ENCODE results near the gene PLEKHA7.

Gene PLEKHA7

DNA sequence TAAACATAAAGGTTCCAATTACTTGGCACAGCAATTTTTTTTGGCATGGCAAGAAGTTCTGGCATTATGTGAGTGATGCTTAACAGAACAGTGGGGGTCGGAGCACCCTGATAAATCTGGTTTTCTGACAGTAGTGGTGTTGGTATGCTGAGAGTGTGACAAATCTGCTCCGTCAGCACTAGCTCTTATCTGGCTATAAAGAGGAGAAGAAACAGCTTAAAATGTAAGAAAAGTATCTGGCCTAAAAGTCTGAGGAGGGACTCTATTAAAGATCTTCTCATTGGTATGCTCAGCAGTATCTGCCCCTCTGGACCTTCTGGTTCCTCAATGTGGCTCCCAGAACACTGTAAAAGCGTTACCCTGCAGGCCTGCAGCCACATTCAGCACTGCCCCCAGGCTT lies 137.4 kb downstream of the PLEKHA7 start:
- ATAC-seq (no peak), DNase-seq (no peak)

DNA sequence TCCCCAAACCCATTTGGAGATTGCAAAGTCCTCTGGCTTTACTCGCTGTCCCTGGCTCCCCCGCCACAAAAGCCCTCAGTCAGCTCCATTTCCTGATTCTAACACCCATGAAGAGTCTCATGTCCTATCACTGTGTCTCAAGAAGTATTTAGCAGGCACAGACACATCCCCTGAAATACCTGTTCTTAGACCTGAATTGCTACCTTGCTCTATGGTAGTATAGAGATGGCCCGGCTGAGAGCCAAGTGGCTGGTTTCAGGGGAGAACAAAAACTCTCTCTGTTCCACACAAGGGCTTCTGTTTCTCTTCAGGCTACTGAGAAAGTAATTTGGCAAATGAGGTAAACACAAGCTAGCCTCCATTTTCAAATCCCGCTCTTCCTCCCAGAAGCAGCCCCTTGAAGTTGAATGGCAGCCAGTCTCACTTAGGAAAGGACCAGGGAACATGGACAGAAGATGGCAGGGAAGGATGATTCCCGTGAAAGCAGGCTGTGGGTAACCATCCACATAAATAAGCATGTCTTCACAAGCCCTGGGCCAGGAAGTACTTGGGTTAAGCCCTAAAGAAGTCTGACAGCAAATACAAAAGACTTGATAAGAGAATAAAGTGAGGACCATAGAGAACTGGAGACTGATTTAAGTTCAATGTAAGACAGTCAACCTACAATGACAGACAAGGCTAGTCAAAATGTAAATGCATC lies 138.0 kb downstream of the PLEKHA7 start:
- ATAC-seq: no peak
- no peak for DNase-seq

DNA sequence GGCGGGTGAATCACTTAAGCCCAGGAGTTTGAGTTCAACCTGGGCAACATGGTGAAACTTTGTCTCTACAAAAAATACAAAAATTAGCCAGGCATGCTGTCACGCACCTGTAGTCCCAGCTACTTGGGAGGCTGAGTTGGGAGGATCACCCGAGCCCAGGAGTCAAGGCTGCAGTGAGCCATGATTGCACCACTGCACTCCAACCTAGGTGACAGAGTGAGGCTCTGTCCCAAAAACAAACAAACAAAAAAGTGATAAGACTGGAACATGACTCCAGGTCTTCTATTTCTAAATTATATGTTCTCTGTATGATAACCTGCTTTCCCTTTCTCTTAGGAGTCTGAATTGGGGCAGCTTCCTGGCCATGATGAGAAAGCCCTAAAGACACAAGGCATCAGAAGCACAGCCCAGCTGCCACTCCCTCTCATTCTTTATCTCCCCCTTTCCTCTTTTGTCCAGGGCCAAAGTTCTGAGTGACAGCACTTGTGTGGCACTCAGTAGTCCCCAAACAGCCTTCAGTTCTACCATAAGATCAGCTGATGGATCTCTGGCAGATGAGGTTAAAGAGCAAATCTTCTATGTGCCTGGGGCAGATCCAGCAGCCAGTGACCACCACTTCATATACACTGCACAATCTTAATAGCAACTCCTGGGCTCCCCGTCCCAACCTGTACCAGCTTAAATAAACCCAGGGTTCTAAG lies 139.8 kb downstream of the PLEKHA7 start:
- no peak for ATAC-seq
- no peak for DNase-seq

DNA sequence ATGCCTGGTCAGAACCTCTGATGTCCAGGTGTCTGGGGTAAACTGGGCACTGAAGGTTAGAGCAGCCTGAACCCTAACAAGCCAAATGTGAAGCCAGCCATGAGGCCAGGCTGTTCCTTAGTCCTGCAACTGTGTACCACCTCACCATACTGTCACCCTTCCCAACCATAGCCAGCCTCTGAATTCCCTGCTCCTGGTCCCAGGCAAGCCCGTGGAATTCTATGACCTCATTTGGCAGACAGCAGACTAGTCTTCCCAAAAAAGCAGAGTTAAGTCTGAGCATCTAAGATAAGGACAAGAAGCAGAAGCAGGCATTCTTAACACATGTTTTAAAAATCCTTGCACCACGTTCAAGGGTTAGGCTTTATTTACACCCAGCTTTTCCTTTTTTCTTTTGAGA lies 140.9 kb downstream of the PLEKHA7 start:
- DNase-seq (no peak), ATAC-seq (no peak)

DNA sequence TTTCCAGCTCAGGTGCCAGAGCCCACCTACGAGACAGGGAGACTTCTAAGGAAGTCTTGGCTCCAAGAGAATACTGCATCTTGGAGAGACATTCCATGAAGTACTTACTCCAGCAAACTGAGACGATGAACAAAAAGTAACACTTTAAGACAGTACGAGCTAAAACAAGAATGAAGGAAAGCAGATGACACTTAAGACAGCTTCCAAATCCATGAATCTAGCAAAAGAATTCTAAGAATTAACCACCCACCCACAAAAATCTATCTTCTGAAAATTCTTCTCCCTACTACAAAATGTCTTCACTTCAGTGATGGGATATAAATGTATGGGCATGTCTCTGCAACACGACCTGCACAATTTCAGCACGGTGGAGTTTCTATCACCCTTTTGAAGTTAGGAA lies 142.8 kb downstream of the PLEKHA7 start:
- no peak for ATAC-seq
- no peak for DNase-seq

DNA sequence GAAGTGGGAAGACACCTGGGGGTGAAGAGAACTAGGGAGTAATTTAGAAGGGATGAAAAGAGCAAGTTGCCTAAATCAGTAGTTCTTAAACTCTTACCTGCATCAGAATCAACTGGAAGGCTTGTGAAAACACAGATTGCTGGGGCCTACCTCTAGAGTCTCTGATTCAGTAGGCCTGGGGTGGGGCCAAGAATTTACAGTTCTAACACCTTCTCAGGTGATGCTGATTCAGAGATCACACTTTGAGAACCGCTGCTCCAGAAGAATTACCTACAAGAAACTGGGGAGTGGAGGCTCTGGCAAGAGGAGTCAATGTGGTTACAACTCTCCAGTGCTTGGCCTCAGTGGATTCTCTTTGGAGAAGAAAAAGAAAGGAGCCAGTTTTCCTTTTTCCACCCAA lies 147.1 kb downstream of the PLEKHA7 start:
- no peak for ATAC-seq

DNA sequence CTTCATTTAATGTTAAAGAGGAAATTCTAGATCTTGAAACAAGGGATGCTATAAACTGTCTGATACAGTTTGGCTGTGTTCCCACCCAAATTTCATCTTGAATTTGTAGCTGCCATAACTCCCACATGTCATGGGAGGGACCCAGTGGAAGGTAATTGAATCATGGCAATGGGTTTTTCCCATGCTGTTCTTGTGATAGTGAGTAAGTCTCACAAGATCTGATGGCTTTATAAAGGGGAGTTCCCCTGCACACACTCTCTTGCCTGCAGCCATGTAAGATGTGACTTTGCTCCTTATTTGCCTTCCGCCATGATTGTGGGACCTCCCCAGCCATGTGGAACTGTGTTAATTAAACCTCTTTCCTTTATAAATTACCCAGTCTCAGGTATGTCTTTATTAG lies 149.8 kb downstream of the PLEKHA7 start:
- ATAC-seq (peak; percentile 53), DNase-seq (peak; percentile 29)

More for the DNA sequence above, 147.1 kb downstream of the PLEKHA7 start:
- no peak for DNase-seq

DNA sequence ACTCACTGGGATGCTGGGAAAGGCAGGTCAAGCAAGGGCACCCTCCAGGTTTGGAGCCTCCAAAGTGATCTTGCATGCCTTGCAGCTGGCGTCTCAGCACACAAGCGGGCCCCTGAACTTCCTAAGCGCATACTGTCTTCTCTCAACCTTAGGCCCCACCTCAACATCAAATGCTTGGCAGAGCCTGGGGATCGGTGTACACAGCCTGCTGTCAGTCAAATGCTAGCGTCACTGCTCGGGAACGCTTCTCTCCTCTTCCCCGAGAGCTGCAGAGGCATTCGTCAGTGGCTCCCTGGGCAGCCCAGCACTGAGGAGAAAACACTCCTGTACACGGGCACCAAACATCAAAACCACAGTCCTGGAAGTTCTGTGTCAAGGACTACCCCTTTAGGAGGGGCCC lies 150.8 kb downstream of the PLEKHA7 start:
- DNase-seq: no peak
- ATAC-seq: no peak

DNA sequence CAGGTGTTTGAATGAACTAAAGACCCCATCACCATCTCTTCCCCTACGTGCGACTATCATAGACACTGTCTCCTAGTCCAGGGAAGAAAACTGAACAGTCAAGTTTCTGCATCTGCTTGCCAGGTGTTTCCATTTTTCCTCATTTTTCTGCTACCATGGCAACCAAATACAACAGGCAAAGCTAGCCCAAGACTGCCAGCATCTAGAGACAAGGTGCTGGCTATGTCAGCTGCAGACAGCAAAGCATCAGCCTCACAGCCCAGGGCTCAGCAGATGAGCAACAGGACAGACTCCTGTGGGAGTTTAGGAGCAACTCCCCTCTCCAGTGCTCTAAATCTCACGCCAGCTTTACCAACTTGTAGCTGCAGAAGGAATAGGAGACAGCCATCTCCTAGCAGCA lies 151.5 kb downstream of the PLEKHA7 start:
- no peak for ATAC-seq
- DNase-seq: no peak

DNA sequence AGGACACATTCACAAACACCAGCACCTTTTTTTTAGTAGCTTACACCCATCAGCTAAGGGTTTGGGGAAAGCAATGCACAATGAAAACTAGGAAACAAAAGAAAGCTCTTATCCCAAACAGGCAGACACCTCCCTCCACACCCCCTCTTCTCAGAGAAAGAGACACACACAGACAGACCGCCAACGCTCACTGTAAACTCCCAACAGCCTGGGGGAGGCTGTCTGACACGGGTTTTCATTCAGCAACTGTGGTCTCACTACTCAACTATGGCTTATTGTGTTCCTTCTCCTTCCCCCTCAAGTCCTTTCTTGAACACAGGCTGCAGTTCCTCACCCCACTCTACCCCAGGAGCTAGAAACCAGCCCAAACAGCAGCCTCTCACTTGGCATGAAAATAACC lies 152.4 kb downstream of the PLEKHA7 start:
- ATAC-seq (no peak), DNase-seq (no peak)

DNA sequence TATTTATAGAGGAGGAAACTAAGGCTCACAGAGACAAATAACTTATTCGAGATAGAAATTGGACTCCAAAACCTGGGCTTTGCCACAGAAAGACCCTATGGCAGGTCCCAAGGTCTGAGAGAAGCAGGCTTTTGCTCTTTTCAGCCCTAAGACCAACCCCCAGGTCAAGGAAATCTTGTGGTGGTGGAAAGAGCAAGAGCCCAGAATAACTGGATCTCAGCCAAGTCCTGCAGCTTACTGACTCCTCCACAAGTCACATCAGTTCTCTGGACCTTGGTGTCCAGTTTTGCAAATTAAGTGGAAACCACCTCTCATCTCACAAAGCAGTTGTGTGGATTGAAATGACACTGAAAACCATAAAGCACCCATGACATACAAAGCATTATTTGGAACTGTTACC lies 153.6 kb downstream of the PLEKHA7 start:
- ATAC-seq: no peak
- no peak for DNase-seq

DNA sequence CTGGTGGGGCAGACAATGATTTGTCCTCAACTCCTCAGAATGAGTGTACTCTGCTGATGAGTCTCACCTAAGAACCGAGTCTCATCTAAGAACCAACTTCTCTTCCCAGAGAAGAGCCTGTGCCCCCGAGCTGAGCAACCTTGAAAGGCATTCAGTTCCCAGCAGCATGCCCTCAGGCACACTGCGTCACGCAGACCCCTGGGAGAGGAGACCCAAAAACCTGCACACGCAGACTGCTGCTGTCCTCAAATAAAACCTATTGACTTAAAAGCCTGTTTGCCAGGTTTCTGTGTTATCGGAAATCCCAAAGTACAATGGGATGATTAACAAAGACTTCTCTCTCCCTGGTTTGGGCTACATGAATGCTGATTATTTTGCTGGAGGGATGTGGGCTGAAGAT lies 154.6 kb downstream of the PLEKHA7 start:
- no peak for DNase-seq
- no peak for ATAC-seq

DNA sequence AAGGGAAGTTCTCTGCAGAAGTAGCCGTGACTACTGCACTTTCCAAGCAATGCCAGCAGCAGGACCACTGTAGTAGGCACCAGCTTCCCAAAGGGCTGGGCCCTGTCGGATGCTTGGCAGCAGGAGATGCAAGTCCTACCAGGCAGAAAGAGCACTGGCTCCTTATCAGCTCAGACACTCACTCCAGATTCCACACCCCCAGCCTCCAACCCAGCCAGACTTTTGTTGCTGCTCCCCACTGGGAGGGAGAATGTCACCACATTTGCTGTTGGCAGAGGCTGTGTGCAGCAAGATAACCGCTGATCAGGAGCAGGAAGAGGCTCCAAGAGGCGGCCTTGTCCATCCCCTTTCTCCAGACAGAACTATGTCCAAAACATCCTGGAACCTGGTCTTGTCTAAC lies 157.0 kb downstream of the PLEKHA7 start:
- ATAC-seq (no peak), DNase-seq (no peak)

DNA sequence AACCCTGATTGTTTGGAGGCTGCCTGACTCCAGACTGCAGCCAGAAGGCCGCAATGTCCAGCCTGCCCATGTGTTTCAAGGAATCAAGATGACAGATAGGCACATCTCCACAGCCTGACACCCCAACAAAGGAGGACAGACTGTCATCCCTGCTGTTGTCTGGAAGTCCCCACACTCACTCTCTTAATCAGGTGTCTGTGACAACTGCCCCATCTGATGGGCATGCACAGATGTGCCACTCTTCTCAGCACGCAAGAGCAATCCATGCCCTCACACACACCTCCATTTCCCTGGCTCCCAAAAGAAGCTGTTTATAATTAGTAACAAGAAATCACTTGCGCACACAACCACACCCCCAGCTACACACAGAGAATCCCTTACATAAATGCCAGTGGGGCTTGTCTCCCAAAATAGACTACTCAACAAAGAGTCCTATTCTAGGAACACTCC lies 158.2 kb downstream of the PLEKHA7 start:
- no peak for DNase-seq
- ATAC-seq: no peak

DNA sequence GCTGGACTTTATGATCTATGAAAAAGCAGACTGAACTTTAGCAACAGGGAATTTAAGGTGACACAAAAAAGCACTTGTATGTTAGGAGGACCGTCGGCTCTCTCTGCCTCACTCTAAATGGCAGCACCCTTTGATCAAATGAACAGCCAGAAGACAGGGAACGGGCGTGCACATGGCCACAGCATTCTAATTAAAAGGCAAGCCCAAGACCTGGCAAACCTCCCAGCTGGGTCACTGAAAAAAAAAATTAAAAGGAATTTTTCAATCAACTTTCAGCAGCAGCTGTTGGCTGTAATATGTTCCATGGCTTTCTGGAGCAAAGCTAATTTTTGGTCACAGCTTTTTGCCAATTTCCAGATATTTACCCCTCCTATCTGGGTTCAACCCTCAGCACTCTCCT lies 159.2 kb downstream of the PLEKHA7 start:
- ATAC-seq (no peak), DNase-seq (no peak)

DNA sequence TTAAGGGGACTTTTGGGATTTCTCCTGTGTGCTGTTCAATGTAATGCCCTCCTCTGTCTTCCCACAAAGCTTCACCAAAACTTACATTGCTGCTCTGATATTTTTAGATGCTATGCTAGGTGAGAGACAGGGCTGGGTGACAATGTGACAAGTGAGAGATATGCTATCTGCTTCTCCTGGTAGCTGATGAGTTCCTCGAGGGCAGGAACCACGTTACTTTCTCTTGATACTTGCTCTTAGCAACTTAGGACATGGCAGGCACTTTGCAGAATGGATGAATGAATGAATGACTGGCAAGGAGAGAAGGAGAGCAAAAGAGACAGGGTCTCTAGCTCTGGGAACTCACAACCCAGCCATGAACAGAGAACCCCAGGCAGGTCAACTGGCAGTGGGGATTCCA lies 160.4 kb downstream of the PLEKHA7 start:
- DNase-seq (no peak), ATAC-seq (no peak)

DNA sequence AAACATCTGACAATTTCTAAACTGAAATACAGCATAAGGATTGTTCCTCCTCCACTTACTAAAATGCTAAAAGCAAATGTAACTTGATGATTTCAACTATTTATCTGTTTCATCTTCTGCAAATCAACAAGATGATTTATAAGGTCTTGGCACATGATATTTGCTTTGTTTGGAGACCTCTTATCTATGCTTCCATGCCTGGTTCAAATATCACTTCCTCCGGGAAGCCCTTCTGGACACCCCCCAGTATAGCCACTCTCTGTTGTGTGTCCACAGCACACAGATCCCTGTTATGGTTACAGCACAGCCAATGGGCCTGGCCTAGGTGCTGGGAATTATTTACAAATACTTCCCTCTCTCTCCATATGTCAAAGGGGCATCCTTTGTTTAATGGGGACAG lies 160.9 kb downstream of the PLEKHA7 start:
- ATAC-seq: no peak

DNA sequence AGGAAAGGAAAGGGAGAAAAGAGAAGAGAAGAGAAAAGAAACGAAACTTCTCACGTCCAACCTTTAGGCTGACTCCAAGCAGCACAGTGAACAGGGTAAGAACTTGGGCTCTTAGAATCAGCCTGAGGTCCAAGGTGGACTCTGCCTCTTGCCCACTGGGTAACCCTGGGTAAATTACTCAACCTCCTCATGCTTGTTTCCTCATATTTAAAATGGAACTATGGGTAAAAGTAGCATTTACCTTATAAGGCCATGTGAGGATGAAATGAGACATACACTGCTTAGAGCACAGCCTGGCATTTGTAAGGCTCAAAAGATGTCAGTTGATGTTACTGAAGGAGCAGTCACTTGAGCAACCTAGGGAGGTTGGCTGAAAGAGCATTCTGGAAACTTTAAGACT lies 167.9 kb downstream of the PLEKHA7 start:
- no peak for DNase-seq
- ATAC-seq: no peak

More for the DNA sequence above, 160.9 kb downstream of the PLEKHA7 start:
- no peak for DNase-seq

DNA sequence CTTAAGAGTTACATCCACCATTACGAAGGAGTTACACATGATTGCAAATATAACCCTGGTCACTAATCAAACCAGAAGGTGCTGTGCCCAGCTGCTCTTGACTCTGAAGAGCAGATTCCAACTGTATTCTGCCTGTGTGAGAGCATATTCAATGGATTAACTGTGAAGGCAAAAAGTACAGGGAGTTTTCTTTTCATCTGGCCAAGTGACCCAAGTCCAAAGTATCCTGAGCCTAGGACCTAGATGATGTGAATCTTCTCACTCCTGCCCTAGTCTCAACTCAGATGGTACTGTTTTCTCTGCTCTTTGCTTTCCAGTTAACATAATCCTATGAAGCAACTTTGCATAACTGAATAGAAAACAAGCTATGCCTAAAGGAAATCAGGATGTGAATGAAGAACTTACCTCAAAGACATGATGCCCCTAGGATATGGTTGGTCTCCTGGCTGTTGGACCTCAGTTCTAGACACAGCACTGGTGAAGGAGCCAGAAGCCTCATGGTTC lies 169.9 kb downstream of the PLEKHA7 start:
- ATAC-seq: no peak
- DNase-seq: no peak

DNA sequence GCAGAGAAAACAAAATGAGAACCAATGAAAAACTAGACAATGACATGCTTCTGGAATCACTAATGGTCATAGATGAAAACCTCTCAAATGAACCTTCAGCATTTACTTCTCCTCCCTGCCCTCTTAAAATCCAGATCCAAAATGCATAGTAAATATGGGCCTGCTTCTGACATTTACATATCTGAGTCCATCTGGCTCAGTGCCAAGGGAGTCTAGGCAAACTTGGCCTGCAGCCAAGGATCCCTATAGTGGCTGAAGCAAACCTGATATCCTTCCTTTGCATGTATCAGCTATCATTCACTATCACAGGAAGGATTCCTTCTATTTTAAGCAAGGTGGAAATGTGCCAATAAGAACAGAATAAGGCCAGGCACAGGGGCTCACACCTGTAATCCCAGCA lies 170.9 kb downstream of the PLEKHA7 start:
- DNase-seq: no peak
- ATAC-seq: no peak

DNA sequence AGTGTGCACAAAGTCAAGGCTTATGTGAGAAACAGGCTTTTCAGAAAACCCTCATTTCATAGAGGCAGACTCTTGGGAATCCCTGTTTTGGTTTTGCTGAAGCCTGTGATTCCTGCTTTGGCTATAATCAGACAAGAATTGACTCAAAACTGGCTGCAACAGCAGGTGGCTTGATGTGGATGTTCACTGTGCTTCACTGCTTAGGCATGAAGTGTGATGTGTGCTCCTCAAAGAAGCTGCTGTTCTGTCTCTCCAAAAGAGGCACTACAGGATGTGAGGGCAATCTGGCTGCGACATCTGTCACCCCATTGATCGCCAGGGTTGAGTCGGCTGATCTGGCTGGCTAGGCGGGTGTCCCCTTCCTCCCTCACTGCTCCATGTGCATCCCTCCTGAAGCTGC lies 172.2 kb downstream of the PLEKHA7 start:
- DNase-seq (no peak), ATAC-seq (no peak)

DNA sequence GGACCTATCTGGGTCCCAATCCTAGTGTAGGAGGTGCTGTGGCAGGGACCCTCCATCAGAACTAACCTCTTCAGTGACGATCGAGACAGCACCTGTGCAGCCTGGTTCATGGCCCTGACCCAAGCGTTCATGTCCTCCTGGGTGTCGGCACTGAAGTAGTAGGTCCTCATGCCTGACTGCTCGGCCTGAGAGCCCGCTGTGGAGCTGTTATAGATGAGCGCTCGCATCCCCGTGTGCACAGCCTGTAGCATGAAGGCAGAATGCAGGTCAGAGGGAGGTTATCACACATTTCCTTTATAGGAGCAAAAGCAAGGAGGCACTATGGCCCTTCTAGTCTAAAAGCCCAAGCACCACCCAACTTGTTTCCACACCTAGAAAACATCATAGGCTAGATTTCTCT lies 172.7 kb downstream of the PLEKHA7 start:
- ATAC-seq (no peak), DNase-seq (no peak)

DNA sequence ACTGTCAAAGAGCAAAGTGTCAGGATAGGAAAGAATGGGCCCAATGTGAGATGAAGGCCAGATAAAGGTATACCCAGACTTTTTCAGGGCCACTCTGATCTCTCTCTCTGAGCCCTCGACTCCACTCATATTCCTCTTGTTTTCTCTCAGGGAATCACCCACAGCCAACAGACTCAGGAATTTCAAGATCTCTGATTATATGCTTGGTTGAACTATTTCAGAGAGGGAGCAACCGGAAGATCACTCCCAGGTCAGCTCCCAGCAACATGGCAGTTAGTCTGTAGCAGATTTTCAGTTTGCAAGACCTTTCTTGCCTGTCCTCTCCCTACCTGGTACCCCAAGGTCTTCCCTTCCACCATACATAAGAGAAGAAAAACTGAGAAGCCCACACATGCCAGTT lies 173.3 kb downstream of the PLEKHA7 start:
- ATAC-seq (no peak), DNase-seq (no peak)

DNA sequence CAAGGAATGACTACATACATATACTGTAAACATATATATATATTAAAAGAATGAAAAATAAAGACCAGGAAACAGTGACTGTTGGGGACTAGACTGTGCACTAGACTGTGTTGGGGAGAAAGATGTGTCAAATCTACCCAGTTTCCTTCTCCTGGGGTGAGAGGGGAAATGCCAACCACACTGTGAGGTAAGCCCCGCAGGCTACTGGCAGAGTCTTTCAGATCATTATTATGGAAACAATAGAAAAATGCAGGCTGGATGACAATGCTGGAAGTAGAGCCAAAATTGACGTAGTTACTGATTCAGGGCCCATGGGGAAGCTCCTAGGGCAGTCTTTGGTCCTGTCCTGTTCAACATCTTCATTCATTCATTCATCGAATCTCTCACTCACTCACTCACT lies 174.4 kb downstream of the PLEKHA7 start:
- DNase-seq: no peak
- ATAC-seq: peak; percentile 76
